ENCODE measurements around the gene CDH23. TPM values are rescaled to one million over a fixed set of nuclear protein-coding genes. Genes with fewer than 3 reads are reported as not detected.

Gene CDH23
- total and polyA plus RNA-seq, 2 of the 8 experiments (the other 6 are each of a cell fraction or from before 2014, with no cell fraction given), result 1.9 to 4.9 TPM

DNA sequence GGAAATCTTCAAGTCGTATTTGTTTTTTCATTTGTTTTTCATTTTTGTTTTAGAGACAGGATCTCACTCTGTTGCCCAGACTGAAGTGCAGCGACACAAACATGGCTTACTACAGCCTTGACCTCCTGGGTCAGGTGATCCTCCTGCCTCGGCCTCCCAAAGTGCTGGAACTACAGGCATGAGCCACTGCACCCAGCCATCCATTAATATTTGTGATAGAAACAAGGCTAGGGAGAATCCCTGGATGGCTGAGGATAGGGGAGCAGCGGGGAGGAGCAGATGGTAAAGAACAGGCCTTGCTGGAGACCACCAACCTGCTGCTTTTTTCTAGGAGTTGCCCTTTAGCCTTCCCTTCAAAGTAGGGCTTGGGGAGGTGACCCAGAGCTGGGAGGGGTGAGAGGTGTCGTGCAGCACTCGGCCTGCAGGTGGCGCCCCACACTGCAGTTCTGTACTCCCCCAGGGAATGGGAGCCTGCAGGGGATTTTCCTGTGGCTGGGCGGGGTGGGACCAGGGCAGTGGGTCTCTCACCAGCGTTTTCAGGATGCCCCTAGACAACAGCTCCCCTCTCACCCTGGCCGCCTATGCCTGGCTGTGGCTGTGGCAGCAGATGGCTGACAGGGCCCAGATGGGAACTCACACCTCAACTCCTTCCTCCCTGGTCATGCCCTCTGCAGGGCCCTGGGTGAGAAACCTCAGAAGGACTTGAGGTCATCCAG, 12.6 kb upstream of the CDH23 start (continued):
- TF ChIP-seq YY1 (IDR thresholded peaks at IDR 0.05; ENCODE audit: low read depth, low read length), result 0 out of 2 replicates have a peak, but pooled peaks have one; percentile 25
- no peak for TF ChIP-seq SIN3A (conservative IDR thresholded peaks at IDR 0.05 in 1 of 2, IDR thresholded peaks at IDR 0.05 in 1 of 2; ENCODE audit: low read depth in 1 of 2, low read length in 2 of 2)
- TF ChIP-seq GTF2F1 (IDR thresholded peaks at IDR 0.05; ENCODE audit: borderline replicate concordance, low read depth, low read length), result no peak
